Endothelial cell of umbilical vein (primary cell): ENCODE data around the gene VPS16.

Experiments used
- EZH2 ChIP-seq: IDR thresholded peaks from 2 replicates; pipeline ENCODE4 v1.6.1; 2012; ENCODE audit warnings: borderline replicate concordance, low read depth, mild to moderate bottlenecking, moderate library complexity, low read length, inconsistent platforms; ENCODE audit not compliant: severe bottlenecking
- FOS ChIP-seq: IDR thresholded peaks from 2 replicates; pipeline ENCODE4 v1.6.1; 2011; ENCODE audit warnings: mild to moderate bottlenecking, low read length, moderate library complexity, borderline replicate concordance; ENCODE audit not compliant: insufficient read depth
- GATA2 ChIP-seq: IDR thresholded peaks from 2 replicates; pipeline ENCODE4 v1.7.0; 2011; ENCODE audit warnings: low read depth, mild to moderate bottlenecking, moderate library complexity, mixed read lengths, low read length; ENCODE audit not compliant: insufficient read length, insufficient read depth
- JUN ChIP-seq: IDR thresholded peaks from 2 replicates; pipeline ENCODE4 v1.6.1; 2011; ENCODE audit warnings: borderline replicate concordance, low read depth; ENCODE audit not compliant: insufficient read length, insufficient read depth
- MYC ChIP-seq: IDR thresholded peaks from one replicate; pipeline ENCODE4 v1.6.1; 2011; ENCODE audit warnings: mild to moderate bottlenecking, low read depth, low read length
- POLR2A ChIP-seq: IDR thresholded peaks from 2 replicates; pipeline ENCODE4 v1.6.1; 2012; ENCODE audit warnings: low read depth, mild to moderate bottlenecking, control low read depth, low read length
- POLR2AphosphoS5 ChIP-seq: IDR thresholded peaks from 2 replicates; pipeline ENCODE4 v1.6.1; 2012; ENCODE audit warnings: low read depth, mild to moderate bottlenecking, control low read depth, low read length, moderate library complexity; ENCODE audit not compliant: insufficient read depth
- TF ChIP-seq, protein P1 (sequence below), 2 donors: IDR thresholded peaks; 1 replicate in 1 of 2; 2 replicates in 1 of 2; pipeline ENCODE4 v1.5.1; 2011; ENCODE audit warnings: low read length in 2 of 2, mild to moderate bottlenecking in 2 of 2, moderate library complexity in 2 of 2, control low read depth in 1 of 2, inconsistent platforms in 1 of 2, low read depth in 1 of 2; ENCODE audit not compliant: insufficient read depth in 1 of 2; ENCODE audit errors: extremely low read depth in 1 of 2
- TF ChIP-seq, protein P2 (sequence below): IDR thresholded peaks from 2 replicates; pipeline ENCODE4 v1.6.1; 2011; ENCODE audit not compliant: insufficient read depth, insufficient read length

- TF ChIP-seq, protein P1, sequence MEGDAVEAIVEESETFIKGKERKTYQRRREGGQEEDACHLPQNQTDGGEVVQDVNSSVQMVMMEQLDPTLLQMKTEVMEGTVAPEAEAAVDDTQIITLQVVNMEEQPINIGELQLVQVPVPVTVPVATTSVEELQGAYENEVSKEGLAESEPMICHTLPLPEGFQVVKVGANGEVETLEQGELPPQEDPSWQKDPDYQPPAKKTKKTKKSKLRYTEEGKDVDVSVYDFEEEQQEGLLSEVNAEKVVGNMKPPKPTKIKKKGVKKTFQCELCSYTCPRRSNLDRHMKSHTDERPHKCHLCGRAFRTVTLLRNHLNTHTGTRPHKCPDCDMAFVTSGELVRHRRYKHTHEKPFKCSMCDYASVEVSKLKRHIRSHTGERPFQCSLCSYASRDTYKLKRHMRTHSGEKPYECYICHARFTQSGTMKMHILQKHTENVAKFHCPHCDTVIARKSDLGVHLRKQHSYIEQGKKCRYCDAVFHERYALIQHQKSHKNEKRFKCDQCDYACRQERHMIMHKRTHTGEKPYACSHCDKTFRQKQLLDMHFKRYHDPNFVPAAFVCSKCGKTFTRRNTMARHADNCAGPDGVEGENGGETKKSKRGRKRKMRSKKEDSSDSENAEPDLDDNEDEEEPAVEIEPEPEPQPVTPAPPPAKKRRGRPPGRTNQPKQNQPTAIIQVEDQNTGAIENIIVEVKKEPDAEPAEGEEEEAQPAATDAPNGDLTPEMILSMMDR (IDR thresholded peaks at IDR 0.05; ENCODE audit: extremely low read depth in 1 of 2, insufficient read depth in 1 of 2, low read depth in 1 of 2, low read length in 2 of 2), result no peak
- TF ChIP-seq FOS, result no peak
- TF ChIP-seq POLR2A, result no peak
- no peak for TF ChIP-seq POLR2AphosphoS5
- no peak for TF ChIP-seq EZH2
- TF ChIP-seq MYC, result no peak
- TF ChIP-seq, protein P2, sequence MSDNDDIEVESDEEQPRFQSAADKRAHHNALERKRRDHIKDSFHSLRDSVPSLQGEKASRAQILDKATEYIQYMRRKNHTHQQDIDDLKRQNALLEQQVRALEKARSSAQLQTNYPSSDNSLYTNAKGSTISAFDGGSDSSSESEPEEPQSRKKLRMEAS, result no peak
- TF ChIP-seq GATA2, result no peak
- no peak for TF ChIP-seq JUN
Measured at GRCh38 chr20:2900845-2901592, 60.5 kb downstream of the VPS16 start.
